HepG2 (cell line): ENCODE results near the gene RPL11. TPM values are rescaled to one million over a fixed set of nuclear protein-coding genes. Genes with fewer than 3 reads are reported as not detected.

Experiments
- BCL6 ChIP-seq: IDR thresholded peaks from 2 replicates; pipeline ENCODE4 v1.6.1; 2016; ENCODE audit warnings: missing genetic modification reagents, missing compliant biosample characterization
- LBX2 ChIP-seq: sonication (generic); formaldehyde crosslinking; IDR thresholded peaks from 2 replicates; pipeline ENCODE4 v1.5.0; 2020; ENCODE audit warnings: missing genetic modification reagents, mild to moderate bottlenecking, borderline replicate concordance
- ZNF318 ChIP-seq: sonication (generic); formaldehyde crosslinking; IDR thresholded peaks from 2 replicates; pipeline ENCODE4 v1.4.0; 2020; ENCODE audit warnings: mild to moderate bottlenecking, missing genetic modification reagents
- ZNF407 ChIP-seq: sonication (generic); formaldehyde crosslinking; IDR thresholded peaks from one replicate; pipeline ENCODE4 v1.5.1; 2020; ENCODE audit warnings: mild to moderate bottlenecking, missing genetic modification reagents; ENCODE audit errors: not compliant biosample characterization
- ZNF503 ChIP-seq: sonication (generic); formaldehyde crosslinking; IDR thresholded peaks from 2 replicates; pipeline ENCODE4 v1.4.0; 2020; ENCODE audit warnings: missing genetic modification reagents
- ZNF780A ChIP-seq: sonication (generic); formaldehyde crosslinking; IDR thresholded peaks from 2 replicates; pipeline ENCODE4 v1.8.0; 2022; ENCODE audit warnings: mild to moderate bottlenecking, missing genetic modification reagents, moderate library complexity
- ZZZ3 ChIP-seq: sonication (generic); formaldehyde crosslinking; IDR thresholded peaks from 2 replicates; pipeline ENCODE4 v1.4.0; 2020; ENCODE audit warnings: missing genetic modification reagents, mild to moderate bottlenecking, borderline replicate concordance
- polyA plus RNA-seq, 8 experiments: library from polyadenylated mRNA; depleted of rRNA in 3 of 8; stranded (reverse) in 7 of 8; unstranded in 1 of 8; fragments of >200 nt; fragmentation: Illumina TruSeq in 4 of 8; extraction: Trizol in 4 of 8; gene quantifications; 2 replicates each; pipeline versions ENCODE4 v1.2.1 to v1.2.3, GENCODE V29; 2011 to 2016; ENCODE audit warnings: low read depth in 4 of 8, missing spikeins in 1 of 8, mixed read lengths in 1 of 8; ENCODE audit not compliant: insufficient read depth in 1 of 8
- total RNA-seq, 5 experiments: library from RNA; depleted of rRNA; stranded (reverse); fragments of >200 nt; fragmentation: Illumina TruSeq; extraction: Trizol; gene quantifications; 2 replicates each; pipeline ENCODE4 v1.2.3, GENCODE V29; 2016; ENCODE audit warnings: low read depth in 1 of 5

RPL11 gene
- total and polyA plus RNA-seq, 2 of the 13 experiments (the other 11 are each of a cell fraction or from before 2014, with no cell fraction given): 1,682 to 2,010 TPM

- TF ChIP-seq ZNF318: no peak
- TF ChIP-seq LBX2 (CRISPR knock-in tag): no peak
- TF ChIP-seq ZZZ3 (CRISPR knock-in tag): peak; percentile 84; the same call in 1 of the 2 replicates
- TF ChIP-seq ZNF407: peak; percentile 90
- TF ChIP-seq ZNF503 (CRISPR knock-in tag): no peak
- no peak for TF ChIP-seq ZNF780A
- 0 out of 2 replicates have a peak, but pooled peaks have one; percentile 11 for TF ChIP-seq BCL6 (CRISPR knock-in tag)
Measured at GRCh38 chr1:23743287-23744152, 51.9 kb downstream of the RPL11 start, which contains the start of gene ELOA (continued).
